ENCODE results near the gene POLL. TPM values are rescaled to one million over a fixed set of nuclear protein-coding genes. Genes with fewer than 3 reads are reported as not detected.

POLL gene
- total and polyA plus RNA-seq, 2 donors, result 5.4 to 26.9 TPM

DNA sequence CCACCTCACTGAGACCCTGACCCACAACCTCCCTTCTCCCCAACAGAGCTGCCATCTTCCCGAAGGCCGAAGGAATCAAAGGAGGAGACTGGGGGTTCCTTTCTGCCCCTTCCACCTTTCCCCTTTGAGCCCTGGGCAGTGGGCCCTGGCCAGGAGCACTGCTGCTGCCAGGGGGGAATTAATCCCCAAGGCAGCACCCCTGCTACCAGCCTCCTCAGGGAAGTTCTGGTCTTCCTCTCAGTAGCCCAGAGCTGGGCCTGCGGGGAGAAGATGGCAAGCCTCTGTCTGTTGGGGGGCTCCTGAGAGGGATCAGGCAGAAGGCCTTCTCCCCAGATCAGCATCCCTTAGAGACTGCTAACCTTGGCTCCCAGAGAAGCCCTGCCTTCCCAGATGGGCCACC is 25.6 kb upstream of the POLL start:
- H3K27me3 ChIP-seq (ENCODE audit: control insufficient read depth in 2 of 2, insufficient read depth in 1 of 2, low read length in 1 of 2), result no peaks in the 10 kb centered on the region
- peaks cover 37 to 40% of the 10 kb centered on the region in 2 donors for H3K36me3 ChIP-seq (ENCODE audit: control insufficient read depth in 2 of 2, insufficient read depth in 2 of 2, low read length in 1 of 2)
- no peak for DNase-seq (ENCODE audit: low read depth in 6 of 9, low spot score in 9 of 9)
- H3K4me3 ChIP-seq (ENCODE audit: low read length in 2 of 2), result no peak overlapping the region
- no peak overlapping the region for H3K27ac ChIP-seq (ENCODE audit: low read depth in 1 of 2, low read length in 1 of 2)
- no peaks in the 10 kb centered on the region for H3K9me3 ChIP-seq (ENCODE audit: control insufficient read depth in 2 of 2, insufficient read depth in 1 of 2, low read length in 1 of 2)
- no peaks in the 10 kb centered on the region for H3K4me1 ChIP-seq (ENCODE audit: control insufficient read depth in 2 of 2, insufficient read depth in 2 of 2, low read length in 2 of 2)
- 97% methylated on average over 3 of the region's 3 CpGs for WGBS

DNA sequence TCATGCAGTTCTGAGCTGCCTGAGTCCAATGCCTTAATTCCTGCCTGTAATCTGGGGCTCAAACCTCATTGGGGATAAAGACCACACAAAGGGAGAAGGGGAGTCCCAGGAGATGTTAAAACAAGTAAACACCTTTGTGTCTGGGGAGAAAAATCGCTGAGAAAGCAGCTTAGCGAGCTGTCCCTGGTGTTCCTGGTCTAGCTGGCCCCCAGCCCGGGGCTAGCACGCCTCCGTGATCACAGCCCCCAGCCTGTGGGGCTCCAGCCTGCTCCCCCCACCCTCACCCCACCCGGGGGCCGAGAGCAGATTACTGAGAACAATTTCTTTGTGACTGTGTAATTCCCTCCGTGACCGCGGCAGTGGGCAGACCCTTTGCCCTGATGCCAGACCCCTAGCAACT is 24.8 kb upstream of the POLL start:
- no peak for DNase-seq (ENCODE audit: low read depth in 6 of 9, low spot score in 9 of 9)
- H3K27ac ChIP-seq (ENCODE audit: low read depth in 1 of 2, low read length in 1 of 2), result no peak overlapping the region
- H3K9me3 ChIP-seq (ENCODE audit: control insufficient read depth in 2 of 2, insufficient read depth in 1 of 2, low read length in 1 of 2), result no peaks in the 10 kb centered on the region
- no peaks in the 10 kb centered on the region for H3K27me3 ChIP-seq (ENCODE audit: control insufficient read depth in 2 of 2, insufficient read depth in 1 of 2, low read length in 1 of 2)
- no peaks in the 10 kb centered on the region for H3K4me1 ChIP-seq (ENCODE audit: control insufficient read depth in 2 of 2, insufficient read depth in 2 of 2, low read length in 2 of 2)
- peaks cover 41% of the 10 kb centered on the region in 2 donors for H3K36me3 ChIP-seq (ENCODE audit: control insufficient read depth in 2 of 2, insufficient read depth in 2 of 2, low read length in 1 of 2)
- H3K4me3 ChIP-seq (ENCODE audit: low read length in 2 of 2), result no peak overlapping the region
- WGBS, result 94% methylated on average over 10 of the region's 10 CpGs

DNA sequence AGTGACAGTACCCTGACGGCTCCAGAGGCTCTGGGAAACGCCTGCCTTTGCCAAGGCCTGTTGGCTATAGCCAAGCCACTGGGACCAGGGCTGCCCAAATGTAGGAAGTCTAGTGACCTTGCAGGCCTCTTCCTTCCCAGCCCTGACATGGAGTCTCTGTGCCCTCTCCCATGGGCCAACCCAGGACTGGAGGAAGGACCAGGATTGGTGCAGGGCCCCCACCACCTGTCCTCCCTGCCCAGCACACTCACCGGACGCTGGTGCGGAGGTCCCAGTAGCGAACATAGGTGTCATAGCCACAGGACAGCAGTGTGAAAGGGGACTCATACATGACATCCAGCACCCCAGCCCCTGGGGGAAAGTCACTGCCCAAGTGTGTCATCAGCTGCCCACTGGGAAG is 24.0 kb upstream of the POLL start:
- no peaks in the 10 kb centered on the region for H3K4me1 ChIP-seq (ENCODE audit: control insufficient read depth in 2 of 2, insufficient read depth in 2 of 2, low read length in 2 of 2)
- H3K27me3 ChIP-seq (ENCODE audit: control insufficient read depth in 2 of 2, insufficient read depth in 1 of 2, low read length in 1 of 2), result no peaks in the 10 kb centered on the region
- no peak overlapping the region for H3K27ac ChIP-seq (ENCODE audit: low read depth in 1 of 2, low read length in 1 of 2)
- no peak for DNase-seq (ENCODE audit: low read depth in 6 of 9, low spot score in 9 of 9)
- H3K4me3 ChIP-seq (ENCODE audit: low read length in 2 of 2), result no peak overlapping the region
- no peaks in the 10 kb centered on the region for H3K9me3 ChIP-seq (ENCODE audit: control insufficient read depth in 2 of 2, insufficient read depth in 1 of 2, low read length in 1 of 2)
- H3K36me3 ChIP-seq (ENCODE audit: control insufficient read depth in 2 of 2, insufficient read depth in 2 of 2, low read length in 1 of 2), result peaks cover 46% of the 10 kb centered on the region in 2 donors
- 97% methylated on average over 6 of the region's 6 CpGs for WGBS

DNA sequence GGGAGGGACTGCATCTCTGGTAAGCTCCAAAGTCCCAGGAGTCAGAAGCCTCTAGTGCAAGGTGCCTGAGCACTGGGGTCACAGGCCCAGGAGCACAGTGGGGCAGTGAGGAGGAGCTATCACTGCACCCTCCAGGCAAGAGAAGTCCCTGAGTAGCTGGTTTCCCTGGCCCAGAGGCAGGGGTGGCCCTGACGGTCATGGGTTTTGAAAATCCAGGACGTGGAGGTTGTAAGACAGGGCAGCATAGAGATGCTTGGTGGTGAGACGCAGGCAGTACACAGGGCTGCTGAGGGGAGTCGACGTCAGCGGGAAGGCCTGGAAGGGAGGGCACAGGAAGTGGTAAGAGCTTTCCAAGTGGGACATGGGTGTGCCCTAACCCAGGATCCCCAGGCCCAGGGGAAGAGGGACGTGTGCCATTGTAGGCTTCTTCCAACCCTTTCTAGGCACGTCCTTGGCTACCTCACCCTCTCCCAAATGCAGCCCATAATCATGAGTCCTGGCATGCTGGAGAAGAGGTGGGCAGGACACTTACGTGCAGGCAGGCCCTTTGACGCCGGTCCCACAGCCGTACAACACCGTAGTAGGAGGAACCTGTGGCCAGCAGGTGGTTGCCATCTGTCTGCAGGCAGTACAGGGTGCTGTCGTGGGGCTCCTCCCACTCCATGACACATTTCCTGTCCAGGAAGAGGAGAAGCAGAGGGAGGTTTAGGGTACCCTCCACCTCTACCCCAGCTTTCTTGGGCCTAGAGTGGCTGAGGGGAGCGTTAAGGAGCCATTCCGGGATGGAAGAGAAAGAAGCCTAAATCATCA is 23.2 kb upstream of the POLL start:
- H3K36me3 ChIP-seq (ENCODE audit: control insufficient read depth in 2 of 2, insufficient read depth in 2 of 2, low read length in 1 of 2), result peaks cover 47 to 48% of the 10 kb centered on the region in 2 donors
- H3K27ac ChIP-seq (ENCODE audit: low read depth in 1 of 2, low read length in 1 of 2), result no peak overlapping the region
- no peak for DNase-seq (ENCODE audit: low read depth in 6 of 9, low spot score in 9 of 9)
- WGBS, result 87% methylated on average over 16 of the region's 16 CpGs
- H3K4me3 ChIP-seq (ENCODE audit: low read length in 2 of 2), result no peak overlapping the region
- H3K9me3 ChIP-seq (ENCODE audit: control insufficient read depth in 2 of 2, insufficient read depth in 1 of 2, low read length in 1 of 2), result no peaks in the 10 kb centered on the region
- H3K27me3 ChIP-seq (ENCODE audit: control insufficient read depth in 2 of 2, insufficient read depth in 1 of 2, low read length in 1 of 2), result no peaks in the 10 kb centered on the region
- no peaks in the 10 kb centered on the region for H3K4me1 ChIP-seq (ENCODE audit: control insufficient read depth in 2 of 2, insufficient read depth in 2 of 2, low read length in 2 of 2)

GRCh38 chr10:101609481-101609880 is 21.4 kb upstream of the POLL start:
- Histone ChIP-seq H3K36me3 (ENCODE audit: control insufficient read depth in 2 of 2, insufficient read depth in 2 of 2, low read length in 1 of 2) (peaks cover 45% of the 10 kb centered on the region in 2 donors), H3K27ac (ENCODE audit: low read depth in 1 of 2, low read length in 1 of 2) (no peak overlapping the region), H3K4me1 (ENCODE audit: control insufficient read depth in 2 of 2, insufficient read depth in 2 of 2, low read length in 2 of 2) (no peaks in the 10 kb centered on the region), H3K9me3 (ENCODE audit: control insufficient read depth in 2 of 2, insufficient read depth in 1 of 2, low read length in 1 of 2) (no peaks in the 10 kb centered on the region), H3K27me3 (ENCODE audit: control insufficient read depth in 2 of 2, insufficient read depth in 1 of 2, low read length in 1 of 2) (no peaks in the 10 kb centered on the region), H3K4me3 (ENCODE audit: low read length in 2 of 2) (no peak overlapping the region)
- no peak for DNase-seq (ENCODE audit: low read depth in 6 of 9, low spot score in 9 of 9)
- WGBS, result 97% methylated on average over 4 of the region's 4 CpGs

DNA sequence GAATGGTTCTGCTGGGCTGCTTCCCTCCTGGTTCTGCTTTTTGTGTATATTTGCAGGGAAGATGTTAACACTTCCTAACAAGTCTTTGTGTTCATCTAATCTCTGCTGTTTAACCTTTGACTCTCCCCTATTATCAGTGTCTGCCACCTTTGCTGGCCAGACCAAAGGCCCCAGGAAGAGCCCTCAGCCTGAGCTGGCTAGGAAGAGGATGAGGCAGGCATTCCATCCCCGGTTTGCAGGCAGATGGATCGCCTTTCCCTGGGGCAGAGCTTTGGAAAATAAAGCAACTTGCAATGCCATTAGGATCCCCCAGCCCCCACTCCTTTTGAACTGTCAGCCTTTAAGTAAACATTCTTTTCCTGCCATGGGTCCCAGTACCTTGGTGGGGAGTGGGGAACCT is 19.1 kb upstream of the POLL start:
- 91% methylated on average over 2 of the region's 2 CpGs for WGBS
- Histone ChIP-seq H3K4me3 (ENCODE audit: low read length in 2 of 2) (no peak overlapping the region), H3K36me3 (ENCODE audit: control insufficient read depth in 2 of 2, insufficient read depth in 2 of 2, low read length in 1 of 2) (peaks cover 42 to 44% of the 10 kb centered on the region in 2 donors), H3K27ac (ENCODE audit: low read depth in 1 of 2, low read length in 1 of 2) (no peak overlapping the region), H3K27me3 (ENCODE audit: control insufficient read depth in 2 of 2, insufficient read depth in 1 of 2, low read length in 1 of 2) (no peaks in the 10 kb centered on the region), H3K4me1 (ENCODE audit: control insufficient read depth in 2 of 2, insufficient read depth in 2 of 2, low read length in 2 of 2) (no peaks in the 10 kb centered on the region), H3K9me3 (ENCODE audit: control insufficient read depth in 2 of 2, insufficient read depth in 1 of 2, low read length in 1 of 2) (no peaks in the 10 kb centered on the region)
- DNase-seq (ENCODE audit: low read depth in 6 of 9, low spot score in 9 of 9), result no peak

GRCh38 chr10:101602761-101603398 is 14.8 kb upstream of the POLL start:
- Histone ChIP-seq H3K27me3 (ENCODE audit: control insufficient read depth in 2 of 2, insufficient read depth in 1 of 2, low read length in 1 of 2) (no peaks in the 10 kb centered on the region), H3K36me3 (ENCODE audit: control insufficient read depth in 2 of 2, insufficient read depth in 2 of 2, low read length in 1 of 2) (peaks cover 6 to 9% of the 10 kb centered on the region in 2 donors), H3K4me3 (ENCODE audit: low read length in 2 of 2) (no peak overlapping the region), H3K9me3 (ENCODE audit: control insufficient read depth in 2 of 2, insufficient read depth in 1 of 2, low read length in 1 of 2) (no peaks in the 10 kb centered on the region), H3K4me1 (ENCODE audit: control insufficient read depth in 2 of 2, insufficient read depth in 2 of 2, low read length in 2 of 2) (no peaks in the 10 kb centered on the region), H3K27ac (ENCODE audit: low read depth in 1 of 2, low read length in 1 of 2) (no peak overlapping the region)
- WGBS, result 74% methylated on average over 6 of the region's 6 CpGs
- peak in 8 of 9 donors; percentile 13 to 71 (median 48) for DNase-seq (ENCODE audit: low read depth in 6 of 9, low spot score in 9 of 9)

DNA sequence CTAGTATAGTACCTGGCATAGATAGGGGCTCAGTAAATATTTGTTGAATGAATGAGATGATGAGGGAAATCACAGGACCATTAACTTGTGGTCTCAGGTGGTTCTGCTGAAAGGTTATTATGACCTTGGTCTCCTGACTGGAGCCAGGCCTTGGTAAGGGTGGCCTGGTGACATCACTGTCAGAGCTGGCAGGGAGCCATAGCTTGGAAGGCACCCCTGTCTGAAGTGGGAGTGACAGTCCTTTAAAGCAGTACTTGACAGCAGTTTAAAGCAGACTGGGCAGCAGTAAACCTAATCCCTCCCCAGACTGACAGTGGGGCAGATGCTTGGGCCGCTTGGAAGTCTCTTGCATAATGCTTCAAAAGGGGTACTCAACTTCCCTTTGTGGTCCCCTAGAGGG is 13.5 kb upstream of the POLL start:
- H3K27ac ChIP-seq (ENCODE audit: low read depth in 1 of 2, low read length in 1 of 2), result no peak overlapping the region
- no peaks in the 10 kb centered on the region for H3K9me3 ChIP-seq (ENCODE audit: control insufficient read depth in 2 of 2, insufficient read depth in 1 of 2, low read length in 1 of 2)
- 96% methylated on average over 1 of the region's 1 CpG for WGBS
- no peak overlapping the region for H3K4me3 ChIP-seq (ENCODE audit: low read length in 2 of 2)
- DNase-seq (ENCODE audit: low read depth in 6 of 9, low spot score in 9 of 9), result no peak
- no peaks in the 10 kb centered on the region for H3K4me1 ChIP-seq (ENCODE audit: control insufficient read depth in 2 of 2, insufficient read depth in 2 of 2, low read length in 2 of 2)
- no peaks in the 10 kb centered on the region for H3K36me3 ChIP-seq (ENCODE audit: control insufficient read depth in 2 of 2, insufficient read depth in 2 of 2, low read length in 1 of 2)
- no peaks in the 10 kb centered on the region for H3K27me3 ChIP-seq (ENCODE audit: control insufficient read depth in 2 of 2, insufficient read depth in 1 of 2, low read length in 1 of 2)

- no peaks in the 10 kb centered on the region for H3K36me3 ChIP-seq (ENCODE audit: control insufficient read depth in 2 of 2, insufficient read depth in 2 of 2, low read length in 1 of 2)
- H3K4me1 ChIP-seq (ENCODE audit: control insufficient read depth in 2 of 2, insufficient read depth in 2 of 2, low read length in 2 of 2), result no peaks in the 10 kb centered on the region
- 92% methylated on average over 14 of the region's 14 CpGs for WGBS
- H3K27me3 ChIP-seq (ENCODE audit: control insufficient read depth in 2 of 2, insufficient read depth in 1 of 2, low read length in 1 of 2), result no peaks in the 10 kb centered on the region
- DNase-seq (ENCODE audit: low read depth in 6 of 9, low spot score in 9 of 9), result no peak
- no peaks in the 10 kb centered on the region for H3K9me3 ChIP-seq (ENCODE audit: control insufficient read depth in 2 of 2, insufficient read depth in 1 of 2, low read length in 1 of 2)
- no peak overlapping the region for H3K27ac ChIP-seq (ENCODE audit: low read depth in 1 of 2, low read length in 1 of 2)
- no peak overlapping the region for H3K4me3 ChIP-seq (ENCODE audit: low read length in 2 of 2)
Measured at GRCh38 chr10:101597091-101597900, 9.2 kb upstream of the POLL start.

All from thymus (tissue), 11 donors.